ENCODE results near the gene ELF4.

ELF4 gene

GRCh38 chrX:130083656-130084382, 26.5 kb downstream of the ELF4 start:
- no peak for DNase-seq (ENCODE audit: low read depth)

- no peak for DNase-seq (ENCODE audit: low read depth)
Measured at GRCh38 chrX:130083107-130083490, 27.2 kb downstream of the ELF4 start.

GRCh38 chrX:130082244-130083106, 27.8 kb downstream of the ELF4 start:
- peak; percentile 67 for DNase-seq (ENCODE audit: low read depth)

- DNase-seq (ENCODE audit: low read depth), result no peak
Measured at GRCh38 chrX:130081421-130082045, 28.8 kb downstream of the ELF4 start.

- DNase-seq (ENCODE audit: low read depth), result no peak
Measured at GRCh38 chrX:130080791-130081367, 29.4 kb downstream of the ELF4 start.

- peak; percentile 42 for DNase-seq (ENCODE audit: low read depth)
Measured at GRCh38 chrX:130079824-130080406, 30.4 kb downstream of the ELF4 start.

GRCh38 chrX:130075777-130076176, 34.5 kb downstream of the ELF4 start:
- DNase-seq (ENCODE audit: low read depth), result no peak

- no peak for DNase-seq (ENCODE audit: low read depth)
Measured at GRCh38 chrX:130072345-130072740, 38.0 kb downstream of the ELF4 start.

- DNase-seq (ENCODE audit: low read depth), result no peak
Measured at GRCh38 chrX:130071611-130072344, 38.5 kb downstream of the ELF4 start.

- DNase-seq (ENCODE audit: low read depth), result no peak
Measured at GRCh38 chrX:130066975-130067615, 43.2 kb downstream of the ELF4 start.

GRCh38 chrX:130060122-130061069, 49.9 kb downstream of the ELF4 start:
- peak; percentile 68 for DNase-seq (ENCODE audit: low read depth)

- DNase-seq (ENCODE audit: low read depth), result no peak
Measured at GRCh38 chrX:130058652-130059051, 51.6 kb downstream of the ELF4 start.

GRCh38 chrX:130057209-130057608, 53.1 kb downstream of the ELF4 start:
- DNase-seq (ENCODE audit: low read depth), result no peak

GRCh38 chrX:130055899-130056298, 54.4 kb downstream of the ELF4 start:
- DNase-seq (ENCODE audit: low read depth), result no peak

GRCh38 chrX:130055103-130055502, 55.2 kb downstream of the ELF4 start:
- no peak for DNase-seq (ENCODE audit: low read depth)

GRCh38 chrX:130053236-130053635, 57.1 kb downstream of the ELF4 start:
- no peak for DNase-seq (ENCODE audit: low read depth)

- no peak for DNase-seq (ENCODE audit: low read depth)
Measured at GRCh38 chrX:130051176-130051845, 59.0 kb downstream of the ELF4 start.

GRCh38 chrX:130049821-130050220, 60.5 kb downstream of the ELF4 start:
- no peak for DNase-seq (ENCODE audit: low read depth)

GRCh38 chrX:130048686-130049222, 61.5 kb downstream of the ELF4 start:
- no peak for DNase-seq (ENCODE audit: low read depth)
